HG02970 (cell line): Measurements from ENCODE around the gene PRICKLE2.

ENCODE experiments used
- ATAC-seq: cut with Tn5 transposase; IDR thresholded peaks from one replicate; pipeline ENCODE4 v1.9.1; 2021; ENCODE audit warnings: mild to moderate bottlenecking, moderate library complexity, moderate number of reproducible peaks; ENCODE audit not compliant: unreplicated experiment, low FRiP score

Gene PRICKLE2

DNA sequence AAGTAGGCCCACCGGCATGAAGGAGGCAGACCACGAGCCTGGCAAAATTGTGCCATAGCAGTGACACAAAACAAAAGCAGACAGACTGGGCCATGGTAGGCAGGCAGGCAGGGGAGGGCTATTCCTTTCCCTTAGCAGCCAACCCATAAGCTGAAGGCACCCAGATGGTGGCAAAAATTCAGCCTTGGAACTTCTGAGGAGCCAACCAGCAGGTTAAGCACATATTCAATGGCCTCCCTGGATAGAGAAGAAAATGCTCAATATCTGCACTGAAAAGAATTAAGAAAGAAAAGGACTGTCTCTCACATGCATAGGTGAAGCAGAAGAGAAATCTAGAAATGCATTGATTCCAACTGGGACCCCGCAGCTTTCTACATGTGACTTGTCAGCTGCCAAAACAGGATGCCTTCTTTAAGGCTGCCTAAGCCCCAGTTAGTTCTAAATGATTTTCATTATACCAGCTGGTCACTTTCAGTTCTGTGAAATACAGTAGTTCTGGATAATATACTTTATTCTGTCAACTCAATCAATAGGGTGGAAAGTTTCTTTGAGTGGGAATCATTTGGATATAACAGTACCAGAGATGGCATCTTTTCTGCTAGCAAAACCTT is 2.7 kb downstream of the PRICKLE2 start:
- ATAC-seq: no peak

- ATAC-seq: no peak
Observed at GRCh38 chr3:64221571-64222257, 3.6 kb downstream of the PRICKLE2 start.

DNA sequence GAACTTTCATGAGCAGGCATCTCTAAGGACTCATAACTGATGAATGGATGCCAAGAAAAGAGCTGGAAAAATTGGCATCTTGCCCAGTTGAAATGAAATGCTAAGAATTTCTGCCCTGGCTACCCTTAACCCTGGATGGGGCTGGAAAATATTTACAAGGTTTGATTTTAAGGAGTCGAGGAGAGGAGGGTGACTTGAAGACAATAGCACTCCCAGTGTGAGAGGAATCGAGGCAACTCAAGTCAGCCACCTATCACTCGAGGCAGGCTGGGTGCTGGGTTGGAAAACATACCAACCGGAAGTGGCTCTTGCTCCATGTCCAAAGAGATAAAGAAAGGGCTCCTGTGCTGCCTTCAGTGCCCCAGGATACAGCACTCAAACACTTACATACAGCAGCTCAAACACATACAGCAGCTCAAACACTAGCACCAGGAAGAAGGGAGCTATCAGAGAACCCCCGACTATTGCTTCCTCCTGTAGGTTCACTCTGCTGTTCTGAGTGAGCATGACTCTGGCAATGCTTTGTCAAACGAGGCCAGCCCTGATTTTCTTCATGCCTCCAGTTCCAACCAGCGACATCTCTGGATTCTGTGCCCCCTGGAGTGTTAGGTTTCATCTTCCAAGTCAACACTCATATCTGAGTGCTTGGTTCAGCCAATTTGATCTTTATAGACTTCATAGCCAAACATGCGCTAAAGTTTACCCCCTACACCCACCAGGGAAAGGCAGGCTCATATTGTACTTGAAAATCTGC is 4.9 kb downstream of the PRICKLE2 start:
- ATAC-seq: no peak

GRCh38 chr3:64218746-64219145 is 6.5 kb downstream of the PRICKLE2 start:
- ATAC-seq: no peak

DNA sequence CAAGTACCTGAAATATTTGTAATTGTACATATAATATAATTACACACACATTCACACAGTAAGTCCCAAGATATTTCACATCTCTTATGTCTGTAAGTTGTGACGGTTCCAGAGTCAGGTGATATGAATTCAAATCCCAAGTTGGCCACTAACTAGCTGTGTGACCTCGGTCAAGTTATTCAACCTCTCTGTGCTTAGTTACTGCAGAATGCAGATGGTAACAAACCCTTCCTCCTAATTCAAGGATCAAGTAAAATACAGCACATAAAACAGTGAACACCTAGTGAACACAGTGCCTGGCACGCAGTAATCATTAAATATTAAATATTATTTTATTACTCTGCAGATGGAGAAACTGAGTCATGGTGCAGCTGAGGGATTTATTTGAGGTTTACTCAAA is 6.9 kb downstream of the PRICKLE2 start:
- ATAC-seq: no peak

- ATAC-seq: no peak
Observed at GRCh38 chr3:64216274-64217147, 8.8 kb downstream of the PRICKLE2 start.

- no peak for ATAC-seq
Observed at GRCh38 chr3:64215559-64215958, 9.7 kb downstream of the PRICKLE2 start.

GRCh38 chr3:64215103-64215502 is 10.2 kb downstream of the PRICKLE2 start:
- ATAC-seq: no peak

DNA sequence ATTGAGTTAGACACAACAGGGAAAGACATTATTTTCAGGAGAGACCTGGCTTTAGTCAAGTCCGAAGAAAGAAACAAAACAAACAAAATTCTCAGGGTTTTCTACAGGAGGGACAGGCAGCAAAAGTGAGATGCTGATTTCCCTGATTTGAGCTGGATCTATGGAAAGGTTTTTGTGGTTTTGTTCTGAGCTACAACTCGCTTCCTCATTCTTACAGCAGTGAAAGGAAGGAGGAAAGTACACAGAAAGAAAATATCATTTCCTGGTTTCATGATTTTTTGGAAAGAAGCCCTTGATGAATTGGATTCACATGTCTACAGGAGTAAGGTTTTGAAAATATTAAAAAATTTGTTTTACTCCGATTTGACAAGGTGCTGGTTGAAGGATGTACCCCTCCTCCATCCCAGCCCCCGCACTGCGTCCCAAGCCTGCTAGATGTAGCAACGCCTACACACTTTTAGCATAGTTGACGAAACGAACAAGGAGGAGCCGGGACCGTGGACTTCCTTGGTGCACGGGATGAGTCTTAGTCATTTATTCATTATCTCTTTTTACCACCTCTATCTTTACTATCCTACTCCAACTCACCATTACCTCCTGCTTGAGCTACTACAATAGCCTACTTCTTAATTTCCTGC is 10.8 kb downstream of the PRICKLE2 start:
- ATAC-seq: no peak

DNA sequence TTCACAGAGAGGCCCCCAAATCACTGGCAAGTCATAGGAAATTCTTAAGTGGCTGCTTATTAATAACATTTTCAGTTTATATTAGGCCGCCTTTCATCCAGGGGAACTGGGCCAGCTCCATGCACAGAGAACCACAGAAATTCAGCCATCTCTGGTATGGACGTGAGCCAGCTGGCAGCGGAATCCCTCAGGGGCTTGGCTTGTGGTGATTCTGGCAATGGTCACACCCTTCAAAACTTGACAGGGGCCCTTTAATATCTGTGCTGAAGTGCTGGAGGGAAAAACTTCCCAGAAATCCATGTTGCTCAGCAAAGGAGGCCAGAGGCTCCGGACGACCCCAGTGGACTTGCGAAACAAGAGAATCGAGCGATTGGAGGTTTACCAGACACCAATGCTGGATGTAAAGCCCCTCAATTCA is 11.3 kb downstream of the PRICKLE2 start:
- no peak for ATAC-seq

- no peak for ATAC-seq
Observed at GRCh38 chr3:64213224-64213878, 11.9 kb downstream of the PRICKLE2 start.

GRCh38 chr3:64209866-64210621 is 15.2 kb downstream of the PRICKLE2 start:
- no peak for ATAC-seq

- no peak for ATAC-seq
Observed at GRCh38 chr3:64207289-64208080, 17.8 kb downstream of the PRICKLE2 start.

DNA sequence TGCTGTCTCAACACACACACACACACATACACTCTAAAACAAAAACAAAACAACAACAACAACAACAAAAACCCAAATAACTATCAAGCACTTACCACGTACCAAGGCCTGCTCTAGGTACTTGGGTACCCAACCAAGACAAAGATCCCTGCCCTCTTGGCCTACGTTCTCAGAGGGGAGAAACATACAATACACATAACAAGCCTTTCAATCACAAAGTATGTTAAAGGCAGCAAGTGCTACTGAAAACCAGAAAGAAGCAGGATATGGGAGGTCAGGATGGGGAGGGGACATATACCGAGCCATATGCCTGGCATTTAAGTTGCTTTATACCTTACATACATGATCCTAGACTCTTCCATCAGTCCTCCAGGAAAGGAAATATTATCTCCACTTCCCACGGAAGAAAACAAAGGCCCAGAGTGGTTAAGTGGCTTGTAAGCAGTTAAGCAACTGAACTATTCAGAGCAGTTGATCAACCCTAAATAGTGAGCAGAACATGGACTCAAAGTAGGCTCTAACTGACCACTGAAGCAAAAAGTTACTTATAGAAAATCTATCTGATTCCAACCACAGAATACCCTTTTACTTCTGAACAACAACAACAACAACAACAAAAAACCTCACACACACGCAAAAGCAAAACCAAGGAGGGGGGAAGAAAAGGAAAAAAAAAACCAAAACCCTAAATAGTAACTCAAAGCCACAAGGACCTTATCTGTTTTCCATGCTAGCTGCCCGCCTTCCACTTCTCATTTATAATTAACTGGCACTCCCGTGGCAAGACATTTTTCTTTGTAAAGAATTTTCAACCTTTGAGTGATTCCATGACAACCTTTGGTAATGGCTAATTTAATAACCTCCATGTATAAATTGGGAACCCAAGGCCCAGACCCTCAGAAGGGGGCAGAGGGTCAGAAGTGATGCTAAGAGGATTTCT is 21.0 kb downstream of the PRICKLE2 start:
- ATAC-seq: no peak

DNA sequence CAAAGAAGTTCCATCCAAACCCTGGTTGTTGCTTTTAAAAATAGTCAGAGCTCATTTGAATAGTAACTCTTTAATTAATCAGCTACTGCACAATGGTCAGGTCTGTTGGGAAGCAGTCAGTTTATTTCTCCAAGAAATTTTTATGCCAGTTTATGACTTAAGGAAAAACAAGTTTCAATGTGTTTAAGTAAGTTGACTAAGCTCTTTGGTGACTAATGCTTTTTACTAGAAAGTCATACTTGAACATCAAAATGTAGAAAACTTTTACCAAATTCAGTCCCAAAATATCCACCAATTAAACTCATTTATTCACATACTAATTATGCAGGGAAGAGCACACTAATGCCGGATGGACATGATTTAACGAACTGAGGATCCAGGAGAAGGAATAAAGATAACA is 22.1 kb downstream of the PRICKLE2 start:
- no peak for ATAC-seq

DNA sequence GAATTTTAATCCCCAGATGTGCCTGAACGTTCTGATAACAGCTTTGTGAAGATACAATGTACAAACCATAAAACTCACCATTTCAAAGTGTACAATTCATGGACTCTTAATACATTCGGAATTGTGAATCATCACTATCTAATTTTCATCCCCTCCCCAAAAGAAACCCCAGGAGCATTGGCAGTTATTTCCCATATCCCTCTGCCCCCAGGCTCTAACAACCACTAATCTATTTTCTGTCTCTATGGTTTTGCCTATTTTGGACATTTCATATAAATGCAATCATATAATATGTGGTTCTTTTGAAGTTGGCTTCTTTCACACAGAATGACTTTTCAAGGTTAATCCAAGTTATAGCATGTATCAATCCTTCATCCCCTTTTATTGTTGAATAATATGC is 25.3 kb downstream of the PRICKLE2 start:
- ATAC-seq: no peak

- ATAC-seq: no peak
Observed at GRCh38 chr3:64196236-64196929, 28.9 kb downstream of the PRICKLE2 start.
